Measurements from ENCODE around the gene TMCC2.

The TMCC2 gene

GRCh38 chr1:205286335-205286950 is 58.7 kb downstream of the TMCC2 start:
- no peak for DNase-seq (ENCODE audit: low spot score)
- no peak for TF ChIP-seq CTCF (IDR thresholded peaks at IDR 0.05)
- H3K4me3 ChIP-seq = no peak overlapping the region
- H3K27ac ChIP-seq = no peak overlapping the region

- TF ChIP-seq CTCF (IDR thresholded peaks at IDR 0.05) = no peak
- DNase-seq (ENCODE audit: low spot score) = no peak
- no peak overlapping the region for H3K27ac ChIP-seq
- no peak overlapping the region for H3K4me3 ChIP-seq
These were observed 59.3 kb downstream of the TMCC2 start for GRCh38 chr1:205287076-205287475.

- DNase-seq (ENCODE audit: low spot score) = no peak
- Histone ChIP-seq H3K4me3 (no peak overlapping the region), H3K27ac (peak overlapping the region in 1 of 2 donors; percentile 60)
- TF ChIP-seq CTCF (IDR thresholded peaks at IDR 0.05) = no peak
These were observed 60.2 kb downstream of the TMCC2 start for GRCh38 chr1:205287767-205288559.

- H3K4me3 ChIP-seq = no peak overlapping the region
- no peak overlapping the region for H3K27ac ChIP-seq
- no peak for DNase-seq (ENCODE audit: low spot score)
- TF ChIP-seq CTCF (IDR thresholded peaks at IDR 0.05) = no peak
These were observed 63.9 kb downstream of the TMCC2 start for GRCh38 chr1:205291596-205291995.

- DNase-seq (ENCODE audit: low spot score) = no peak
- no peak overlapping the region for H3K4me3 ChIP-seq
- no peak for TF ChIP-seq CTCF (IDR thresholded peaks at IDR 0.05)
- peak overlapping the region in 1 of 2 donors; percentile 65 for H3K27ac ChIP-seq
These were observed 65.8 kb downstream of the TMCC2 start for GRCh38 chr1:205293350-205294074.

- no peak overlapping the region for H3K4me3 ChIP-seq
- peak overlapping the region in 1 of 2 donors; percentile 65 for H3K27ac ChIP-seq
- no peak for DNase-seq (ENCODE audit: low spot score)
- no peak for TF ChIP-seq CTCF (IDR thresholded peaks at IDR 0.05)
These were observed 66.6 kb downstream of the TMCC2 start for GRCh38 chr1:205294175-205294917.
